ENCODE measurements around the gene ADGRF1.
"Not testable (repeated sequence)": the region's sequence is repeated elsewhere in the genome, so short reads cannot be mapped to it uniquely, and the experiment has no call there.

The ADGRF1 gene

GRCh38 chr6:47042275-47042791 is at the start of gene ADGRF1:
Gene ADGRF1 (minus strand): TSS chr6:47042332. CDS start chr6:47029061, 13,271 bp downstream.
- H3K27me3 ChIP-seq (ENCODE audit: control insufficient read depth in 1 of 2, insufficient read depth in 2 of 2, low read length in 2 of 2) = no peaks in the 10 kb centered on the region
- no peak within 1 kb of the TSS for H3K27ac ChIP-seq (ENCODE audit: low read length)
- H3K4me1 ChIP-seq (ENCODE audit: control insufficient read depth, insufficient read depth, low read length) = no peaks in the 10 kb centered on the region
- H3K36me3 ChIP-seq (ENCODE audit: control insufficient read depth in 2 of 2, insufficient read depth in 2 of 2, low read length in 2 of 2) = no peaks in the 10 kb centered on the region
- no peak within 1 kb of the TSS for H3K9ac ChIP-seq (ENCODE audit: low read length in 2 of 2)
- no peak within 1 kb of the TSS for H3K4me3 ChIP-seq (ENCODE audit: low read length in 2 of 2)
- no peaks in the 10 kb centered on the region for H3K9me3 ChIP-seq (ENCODE audit: control insufficient read depth in 2 of 2, low read length in 2 of 2)

GRCh38 chr6:47090881-47091280 is 48.7 kb upstream of the ADGRF1 start:
- no peak overlapping the region for H3K27ac ChIP-seq (ENCODE audit: low read length)
- H3K4me1 ChIP-seq (ENCODE audit: control insufficient read depth, insufficient read depth, low read length) = peaks cover 12% of the 10 kb centered on the region
- H3K36me3 ChIP-seq (ENCODE audit: control insufficient read depth in 2 of 2, insufficient read depth in 2 of 2, low read length in 2 of 2) = no peaks in the 10 kb centered on the region
- no peak overlapping the region for H3K9ac ChIP-seq (ENCODE audit: low read length in 2 of 2)
- H3K27me3 ChIP-seq (ENCODE audit: control insufficient read depth in 1 of 2, insufficient read depth in 2 of 2, low read length in 2 of 2) = no peaks in the 10 kb centered on the region
- no peaks in the 10 kb centered on the region for H3K9me3 ChIP-seq (ENCODE audit: control insufficient read depth in 2 of 2, low read length in 2 of 2)
- H3K4me3 ChIP-seq (ENCODE audit: low read length in 2 of 2) = no peak overlapping the region

- not testable (repeated sequence) for H3K4me3 ChIP-seq (ENCODE audit: low read length in 2 of 2); H3K27me3 ChIP-seq (ENCODE audit: control insufficient read depth in 1 of 2, insufficient read depth in 2 of 2, low read length in 2 of 2); H3K36me3 ChIP-seq (ENCODE audit: control insufficient read depth in 2 of 2, insufficient read depth in 2 of 2, low read length in 2 of 2); H3K9me3 ChIP-seq (ENCODE audit: control insufficient read depth in 2 of 2, low read length in 2 of 2); H3K27ac ChIP-seq (ENCODE audit: low read length); H3K9ac ChIP-seq (ENCODE audit: low read length in 2 of 2)
- peaks cover 14% of the 10 kb centered on the region for H3K4me1 ChIP-seq (ENCODE audit: control insufficient read depth, insufficient read depth, low read length)
Measured at GRCh38 chr6:47089473-47089872, 47.3 kb upstream of the ADGRF1 start.

- Histone ChIP-seq H3K36me3 (ENCODE audit: control insufficient read depth in 2 of 2, insufficient read depth in 2 of 2, low read length in 2 of 2) (no peaks in the 10 kb centered on the region), H3K9me3 (ENCODE audit: control insufficient read depth in 2 of 2, low read length in 2 of 2) (no peaks in the 10 kb centered on the region), H3K4me3 (ENCODE audit: low read length in 2 of 2) (no peak overlapping the region), H3K9ac (ENCODE audit: low read length in 2 of 2) (no peak overlapping the region), H3K4me1 (ENCODE audit: control insufficient read depth, insufficient read depth, low read length) (peaks cover 10% of the 10 kb centered on the region), H3K27ac (ENCODE audit: low read length) (no peak overlapping the region), H3K27me3 (ENCODE audit: control insufficient read depth in 1 of 2, insufficient read depth in 2 of 2, low read length in 2 of 2) (no peaks in the 10 kb centered on the region)
Measured at GRCh38 chr6:47086051-47086770, 44.1 kb upstream of the ADGRF1 start.

GRCh38 chr6:47084610-47085009 is 42.5 kb upstream of the ADGRF1 start:
- Histone ChIP-seq H3K9me3 (ENCODE audit: control insufficient read depth in 2 of 2, low read length in 2 of 2) (no peaks in the 10 kb centered on the region), H3K27me3 (ENCODE audit: control insufficient read depth in 1 of 2, insufficient read depth in 2 of 2, low read length in 2 of 2) (no peaks in the 10 kb centered on the region), H3K4me1 (ENCODE audit: control insufficient read depth, insufficient read depth, low read length) (peaks cover 10% of the 10 kb centered on the region), H3K4me3 (ENCODE audit: low read length in 2 of 2) (no peak overlapping the region), H3K36me3 (ENCODE audit: control insufficient read depth in 2 of 2, insufficient read depth in 2 of 2, low read length in 2 of 2) (no peaks in the 10 kb centered on the region), H3K9ac (ENCODE audit: low read length in 2 of 2) (no peak overlapping the region), H3K27ac (ENCODE audit: low read length) (peak overlapping the region; percentile 53)

- H3K27me3 ChIP-seq (ENCODE audit: control insufficient read depth in 1 of 2, insufficient read depth in 2 of 2, low read length in 2 of 2) = no peaks in the 10 kb centered on the region
- H3K9ac ChIP-seq (ENCODE audit: low read length in 2 of 2) = no peak overlapping the region
- no peaks in the 10 kb centered on the region for H3K36me3 ChIP-seq (ENCODE audit: control insufficient read depth in 2 of 2, insufficient read depth in 2 of 2, low read length in 2 of 2)
- peak overlapping the region; percentile 2 to 24 for H3K4me3 ChIP-seq (ENCODE audit: low read length in 2 of 2)
- H3K27ac ChIP-seq (ENCODE audit: low read length) = peak overlapping the region; percentile 53
- H3K9me3 ChIP-seq (ENCODE audit: control insufficient read depth in 2 of 2, low read length in 2 of 2) = no peaks in the 10 kb centered on the region
- peaks cover 10% of the 10 kb centered on the region for H3K4me1 ChIP-seq (ENCODE audit: control insufficient read depth, insufficient read depth, low read length)
Measured at GRCh38 chr6:47083586-47084047, 41.5 kb upstream of the ADGRF1 start.

GRCh38 chr6:47080083-47080596 is 38.0 kb upstream of the ADGRF1 start:
- H3K4me1 ChIP-seq (ENCODE audit: control insufficient read depth, insufficient read depth, low read length) = peaks cover 20% of the 10 kb centered on the region
- H3K9me3 ChIP-seq (ENCODE audit: control insufficient read depth in 2 of 2, low read length in 2 of 2) = no peaks in the 10 kb centered on the region
- H3K27ac ChIP-seq (ENCODE audit: low read length) = no peak overlapping the region
- no peaks in the 10 kb centered on the region for H3K27me3 ChIP-seq (ENCODE audit: control insufficient read depth in 1 of 2, insufficient read depth in 2 of 2, low read length in 2 of 2)
- H3K9ac ChIP-seq (ENCODE audit: low read length in 2 of 2) = no peak overlapping the region
- H3K4me3 ChIP-seq (ENCODE audit: low read length in 2 of 2) = no peak overlapping the region
- H3K36me3 ChIP-seq (ENCODE audit: control insufficient read depth in 2 of 2, insufficient read depth in 2 of 2, low read length in 2 of 2) = no peaks in the 10 kb centered on the region

- Histone ChIP-seq H3K27me3 (ENCODE audit: control insufficient read depth in 1 of 2, insufficient read depth in 2 of 2, low read length in 2 of 2) (no peaks in the 10 kb centered on the region), H3K4me3 (ENCODE audit: low read length in 2 of 2) (no peak overlapping the region), H3K4me1 (ENCODE audit: control insufficient read depth, insufficient read depth, low read length) (peaks cover 18% of the 10 kb centered on the region), H3K27ac (ENCODE audit: low read length) (no peak overlapping the region), H3K9ac (ENCODE audit: low read length in 2 of 2) (no peak overlapping the region), H3K36me3 (ENCODE audit: control insufficient read depth in 2 of 2, insufficient read depth in 2 of 2, low read length in 2 of 2) (no peaks in the 10 kb centered on the region), H3K9me3 (ENCODE audit: control insufficient read depth in 2 of 2, low read length in 2 of 2) (no peaks in the 10 kb centered on the region)
Measured at GRCh38 chr6:47079638-47080037, 37.5 kb upstream of the ADGRF1 start.

- Histone ChIP-seq H3K36me3 (ENCODE audit: control insufficient read depth in 2 of 2, insufficient read depth in 2 of 2, low read length in 2 of 2) (no peaks in the 10 kb centered on the region), H3K27me3 (ENCODE audit: control insufficient read depth in 1 of 2, insufficient read depth in 2 of 2, low read length in 2 of 2) (no peaks in the 10 kb centered on the region), H3K9me3 (ENCODE audit: control insufficient read depth in 2 of 2, low read length in 2 of 2) (no peaks in the 10 kb centered on the region), H3K9ac (ENCODE audit: low read length in 2 of 2) (no peak overlapping the region), H3K27ac (ENCODE audit: low read length) (no peak overlapping the region), H3K4me3 (ENCODE audit: low read length in 2 of 2) (no peak overlapping the region), H3K4me1 (ENCODE audit: control insufficient read depth, insufficient read depth, low read length) (peaks cover 16% of the 10 kb centered on the region)
Measured at GRCh38 chr6:47078991-47079390, 36.9 kb upstream of the ADGRF1 start.

- no peaks in the 10 kb centered on the region for H3K36me3 ChIP-seq (ENCODE audit: control insufficient read depth in 2 of 2, insufficient read depth in 2 of 2, low read length in 2 of 2)
- peaks cover 12% of the 10 kb centered on the region for H3K4me1 ChIP-seq (ENCODE audit: control insufficient read depth, insufficient read depth, low read length)
- no peak overlapping the region for H3K27ac ChIP-seq (ENCODE audit: low read length)
- no peaks in the 10 kb centered on the region for H3K27me3 ChIP-seq (ENCODE audit: control insufficient read depth in 1 of 2, insufficient read depth in 2 of 2, low read length in 2 of 2)
- H3K9me3 ChIP-seq (ENCODE audit: control insufficient read depth in 2 of 2, low read length in 2 of 2) = no peaks in the 10 kb centered on the region
- H3K9ac ChIP-seq (ENCODE audit: low read length in 2 of 2) = no peak overlapping the region
- no peak overlapping the region for H3K4me3 ChIP-seq (ENCODE audit: low read length in 2 of 2)
Measured at GRCh38 chr6:47076422-47077344, 34.6 kb upstream of the ADGRF1 start.

All from stomach smooth muscle (tissue), 2 donors.